Fibroblast of the aortic adventitia (primary cell): Measurements from ENCODE around the gene RPAP2. TPM values are rescaled to one million over a fixed set of nuclear protein-coding genes. Genes with fewer than 3 reads are reported as not detected.
A peak's percentile ranks its signal among the peaks of the same experiment; 100 is the strongest.

Experiments used
- DNase-seq: peaks from one replicate; pipeline ENCODE4 v3.0.0-alpha.2; 2010; ENCODE audit warnings: low read depth
- H3K4me3 ChIP-seq: 2 replicates; pipeline ENCODE4 v1.5.1; 2011; ENCODE audit warnings: low read depth, mild to moderate bottlenecking, control low read depth, low read length, moderate library complexity
- small RNA-seq: library from RNA; depleted of rRNA; stranded (forward); fragments of <200 nt; gene quantifications from one replicate; pipeline ENCODE3, GENCODE V24; 2012
- total RNA-seq: library from RNA; depleted of rRNA; stranded (reverse); fragments of >200 nt; gene quantifications from 2 replicates; pipeline ENCODE4 v1.2.3, GENCODE V29; 2012; ENCODE audit warnings: low replicate concordance
- TF ChIP-seq, protein P1 (sequence below): IDR thresholded peaks from 2 replicates; pipeline ENCODE4 v1.5.1; 2011; ENCODE audit warnings: mild to moderate bottlenecking, low read length, control low read depth, inconsistent platforms; ENCODE audit not compliant: insufficient read depth

The RPAP2 gene
- total RNA-seq, 1 donor, result 16.1 TPM

DNA sequence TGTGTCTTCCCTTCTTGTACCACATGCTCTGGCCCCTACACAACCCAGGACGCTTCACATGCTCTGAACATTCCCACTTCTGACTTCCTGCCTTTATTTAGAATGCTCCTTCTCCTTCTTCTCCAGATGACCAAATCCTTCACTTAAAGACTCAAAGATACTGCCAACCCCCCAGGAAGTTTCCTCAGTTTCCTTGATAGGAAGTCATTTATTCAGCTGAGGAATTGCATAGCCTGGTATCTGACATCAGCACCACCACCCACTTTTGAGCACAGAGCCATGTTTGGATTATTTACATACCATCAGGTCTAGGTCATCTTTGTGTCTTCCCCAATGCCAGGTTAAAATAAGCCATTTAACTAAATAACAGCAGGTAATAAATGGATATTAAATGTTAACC is 145.5 kb downstream of the RPAP2 start:
- peak; percentile 50 for DNase-seq
- TF ChIP-seq, protein P1, sequence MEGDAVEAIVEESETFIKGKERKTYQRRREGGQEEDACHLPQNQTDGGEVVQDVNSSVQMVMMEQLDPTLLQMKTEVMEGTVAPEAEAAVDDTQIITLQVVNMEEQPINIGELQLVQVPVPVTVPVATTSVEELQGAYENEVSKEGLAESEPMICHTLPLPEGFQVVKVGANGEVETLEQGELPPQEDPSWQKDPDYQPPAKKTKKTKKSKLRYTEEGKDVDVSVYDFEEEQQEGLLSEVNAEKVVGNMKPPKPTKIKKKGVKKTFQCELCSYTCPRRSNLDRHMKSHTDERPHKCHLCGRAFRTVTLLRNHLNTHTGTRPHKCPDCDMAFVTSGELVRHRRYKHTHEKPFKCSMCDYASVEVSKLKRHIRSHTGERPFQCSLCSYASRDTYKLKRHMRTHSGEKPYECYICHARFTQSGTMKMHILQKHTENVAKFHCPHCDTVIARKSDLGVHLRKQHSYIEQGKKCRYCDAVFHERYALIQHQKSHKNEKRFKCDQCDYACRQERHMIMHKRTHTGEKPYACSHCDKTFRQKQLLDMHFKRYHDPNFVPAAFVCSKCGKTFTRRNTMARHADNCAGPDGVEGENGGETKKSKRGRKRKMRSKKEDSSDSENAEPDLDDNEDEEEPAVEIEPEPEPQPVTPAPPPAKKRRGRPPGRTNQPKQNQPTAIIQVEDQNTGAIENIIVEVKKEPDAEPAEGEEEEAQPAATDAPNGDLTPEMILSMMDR, result no peak

GRCh38 chr1:92445865-92446264 is 147.0 kb downstream of the RPAP2 start:
- TF ChIP-seq, protein P1, result no peak
- DNase-seq, result no peak
- no peak overlapping the region for H3K4me3 ChIP-seq

More for the DNA sequence above, 145.5 kb downstream of the RPAP2 start:
- no peak overlapping the region for H3K4me3 ChIP-seq

GRCh38 chr1:92446546-92446945 is 147.7 kb downstream of the RPAP2 start:
- no peak overlapping the region for H3K4me3 ChIP-seq
- peak; percentile 86 for DNase-seq
- TF ChIP-seq, protein P1, result no peak

- peak; percentile 51 for DNase-seq
- TF ChIP-seq, protein P1, result no peak
Observed at GRCh38 chr1:92447033-92447681, 148.3 kb downstream of the RPAP2 start.

GRCh38 chr1:92447976-92448375 is 149.1 kb downstream of the RPAP2 start:
- TF ChIP-seq, protein P1, result no peak
- no peak overlapping the region for H3K4me3 ChIP-seq
- DNase-seq, result no peak

More at GRCh38 chr1:92447033-92447681, 148.3 kb downstream of the RPAP2 start:
- no peak overlapping the region for H3K4me3 ChIP-seq

Small RNA genes within 50 kb of the gene (small RNA-seq; reads per million reads assigned to genes)
- gene RN7SL824P, result not detected

Other genes starting within 250 kb of the RPAP2 start
- not detected in 2 replicates for gene SETSIP, start 223.6 kb upstream of the RPAP2 start, total RNA-seq
- gene BTBD8, start 218.7 kb upstream of the RPAP2 start, total RNA-seq, result 5.2 and 14.0 TPM in 2 replicates
- not detected in 2 replicates for gene C1orf146, start 81.1 kb upstream of the RPAP2 start, total RNA-seq
- gene GLMN, start 72 bp upstream of the RPAP2 start, total RNA-seq, result 3.8 and 18.0 TPM in 2 replicates
- gene GFI1, start 187.9 kb downstream of the RPAP2 start, total RNA-seq, result 0.09 and 0.65 TPM in 2 replicates